Measurements from ENCODE around the gene AJUBA. TPM values are rescaled to one million over a fixed set of nuclear protein-coding genes. Genes with fewer than 3 reads are reported as not detected.

The AJUBA gene
- total RNA-seq, 1 donor from 2014 or later, result 146 TPM

- H4K20me1 ChIP-seq (ENCODE audit: insufficient read depth, low read length), result peaks cover 35% of the 10 kb centered on the region
- TF ChIP-seq CTCF (IDR thresholded peaks at IDR 0.05; ENCODE audit: insufficient read depth, low read depth, low read length) (no peak), EZH2 (IDR thresholded peaks at IDR 0.05; ENCODE audit: insufficient read depth, low read length) (no peak)
- no peak overlapping the region for H3K9ac ChIP-seq (ENCODE audit: low read length)
- H3K9me3 ChIP-seq (ENCODE audit: insufficient read depth, low read depth, low read length), result no peaks in the 10 kb centered on the region
- no peak for DNase-seq (ENCODE audit: low read depth)
- FAIRE-seq, result no peak
- peaks cover 19% of the 10 kb centered on the region for H3K36me3 Mint-ChIP-seq (ENCODE audit: low read depth, unreplicated experiment)
- H3K4me3 ChIP-seq (ENCODE audit: insufficient read depth, low read depth, low read length), result no peak overlapping the region
- H3K27me3 Mint-ChIP-seq (ENCODE audit: low read depth, unreplicated experiment), result no peaks in the 10 kb centered on the region
- H3K4me1 ChIP-seq (ENCODE audit: insufficient read depth, low read length), result peaks cover 8% of the 10 kb centered on the region
- H3K36me3 ChIP-seq (ENCODE audit: insufficient read depth, low read length), result peaks cover 13% of the 10 kb centered on the region
- H3K27ac Mint-ChIP-seq (ENCODE audit: unreplicated experiment), result no peak overlapping the region
- H3K27me3 ChIP-seq (ENCODE audit: insufficient read depth, low read length), result no peaks in the 10 kb centered on the region
- H3K4me1 Mint-ChIP-seq (ENCODE audit: low read depth, unreplicated experiment), result peaks cover 18% of the 10 kb centered on the region
- H2AFZ ChIP-seq (ENCODE audit: low read depth, low read length), result no peak overlapping the region
- H3K9me3 Mint-ChIP-seq (ENCODE audit: unreplicated experiment), result no peaks in the 10 kb centered on the region
- H3K79me2 ChIP-seq (ENCODE audit: insufficient read depth, low read length), result peaks cover 2% of the 10 kb centered on the region
- H3K4me2 ChIP-seq (ENCODE audit: low read length), result no peak overlapping the region
- H3K4me3 Mint-ChIP-seq (ENCODE audit: unreplicated experiment), result no peak overlapping the region
- no peak overlapping the region for H3K27ac ChIP-seq (ENCODE audit: low read depth, low read length)
Measured at GRCh38 chr14:23023022-23023794, 40.9 kb upstream of the AJUBA start.

GRCh38 chr14:23021889-23022442 is 39.6 kb upstream of the AJUBA start:
- Mint-ChIP-seq H3K36me3 (ENCODE audit: low read depth, unreplicated experiment) (peaks cover 19% of the 10 kb centered on the region), H3K4me1 (ENCODE audit: low read depth, unreplicated experiment) (peaks cover 13% of the 10 kb centered on the region), H3K27me3 (ENCODE audit: low read depth, unreplicated experiment) (no peaks in the 10 kb centered on the region), H3K9me3 (ENCODE audit: unreplicated experiment) (no peaks in the 10 kb centered on the region), H3K27ac (ENCODE audit: unreplicated experiment) (no peak overlapping the region), H3K4me3 (ENCODE audit: unreplicated experiment) (no peak overlapping the region)
- Histone ChIP-seq H3K4me3 (ENCODE audit: insufficient read depth, low read depth, low read length) (no peak overlapping the region), H2AFZ (ENCODE audit: low read depth, low read length) (no peak overlapping the region), H3K4me2 (ENCODE audit: low read length) (no peak overlapping the region), H3K9me3 (ENCODE audit: insufficient read depth, low read depth, low read length) (no peaks in the 10 kb centered on the region), H3K27me3 (ENCODE audit: insufficient read depth, low read length) (no peaks in the 10 kb centered on the region), H4K20me1 (ENCODE audit: insufficient read depth, low read length) (peaks cover 28% of the 10 kb centered on the region), H3K79me2 (ENCODE audit: insufficient read depth, low read length) (no peaks in the 10 kb centered on the region), H3K4me1 (ENCODE audit: insufficient read depth, low read length) (peaks cover 8% of the 10 kb centered on the region), H3K9ac (ENCODE audit: low read length) (no peak overlapping the region), H3K27ac (ENCODE audit: low read depth, low read length) (no peak overlapping the region), H3K36me3 (ENCODE audit: insufficient read depth, low read length) (peaks cover 11% of the 10 kb centered on the region)
- FAIRE-seq, result no peak
- no peak for DNase-seq (ENCODE audit: low read depth)
- no peak for TF ChIP-seq CTCF (IDR thresholded peaks at IDR 0.05; ENCODE audit: insufficient read depth, low read depth, low read length)

- H3K27ac Mint-ChIP-seq (ENCODE audit: unreplicated experiment), result no peak overlapping the region
- Histone ChIP-seq H3K4me2 (ENCODE audit: low read length) (no peak overlapping the region), H3K4me1 (ENCODE audit: insufficient read depth, low read length) (peaks cover 8% of the 10 kb centered on the region), H3K9ac (ENCODE audit: low read length) (no peak overlapping the region), H3K27me3 (ENCODE audit: insufficient read depth, low read length) (no peaks in the 10 kb centered on the region), H3K9me3 (ENCODE audit: insufficient read depth, low read depth, low read length) (no peaks in the 10 kb centered on the region), H3K27ac (ENCODE audit: low read depth, low read length) (no peak overlapping the region), H3K4me3 (ENCODE audit: insufficient read depth, low read depth, low read length) (no peak overlapping the region), H3K79me2 (ENCODE audit: insufficient read depth, low read length) (no peaks in the 10 kb centered on the region), H4K20me1 (ENCODE audit: insufficient read depth, low read length) (peaks cover 28% of the 10 kb centered on the region), H3K36me3 (ENCODE audit: insufficient read depth, low read length) (peaks cover 11% of the 10 kb centered on the region), H2AFZ (ENCODE audit: low read depth, low read length) (no peak overlapping the region)
- H3K4me1 Mint-ChIP-seq (ENCODE audit: low read depth, unreplicated experiment), result peaks cover 13% of the 10 kb centered on the region
- no peak overlapping the region for H3K4me3 Mint-ChIP-seq (ENCODE audit: unreplicated experiment)
- H3K9me3 Mint-ChIP-seq (ENCODE audit: unreplicated experiment), result no peaks in the 10 kb centered on the region
- H3K36me3 Mint-ChIP-seq (ENCODE audit: low read depth, unreplicated experiment), result peaks cover 18% of the 10 kb centered on the region
- DNase-seq (ENCODE audit: low read depth) (no peak), FAIRE-seq (no peak)
- no peaks in the 10 kb centered on the region for H3K27me3 Mint-ChIP-seq (ENCODE audit: low read depth, unreplicated experiment)
- TF ChIP-seq EZH2 (IDR thresholded peaks at IDR 0.05; ENCODE audit: insufficient read depth, low read length) (no peak), CTCF (IDR thresholded peaks at IDR 0.05; ENCODE audit: insufficient read depth, low read depth, low read length) (no peak)
Measured at GRCh38 chr14:23021434-23021833, 39.1 kb upstream of the AJUBA start.
